ENCODE measurements around the gene GDPD4. TPM values are rescaled to one million over a fixed set of nuclear protein-coding genes. Genes with fewer than 3 reads are reported as not detected.

The GDPD4 gene
- total and polyA plus RNA-seq, 12 donors = not detected

DNA sequence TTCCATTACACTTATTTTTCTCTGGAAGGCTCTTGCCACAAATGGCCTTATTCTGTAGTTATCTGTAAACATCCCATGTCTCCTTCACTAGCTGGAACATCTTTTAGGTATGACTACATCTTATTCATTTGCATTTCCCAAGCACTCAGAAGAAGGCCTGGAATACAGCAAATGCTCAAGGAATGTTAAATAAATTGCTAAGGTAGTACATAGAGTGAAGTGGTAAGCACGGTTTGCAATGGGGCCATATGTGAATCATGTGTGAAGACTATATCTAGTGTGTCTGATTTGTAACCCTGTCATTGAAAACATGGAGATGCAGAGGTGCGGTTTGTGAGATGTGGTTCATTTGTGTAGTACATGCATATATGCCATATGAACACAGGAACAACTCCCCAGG is 33.5 kb downstream of the GDPD4 start:
- Histone ChIP-seq H3K9me3 (peaks cover 0 to 15% (median 3%) of the 10 kb centered on the region in 11 donors), H3K4me3 (no peak overlapping the region), H3K36me3 (no peaks in the 10 kb centered on the region), H3K27me3 (peaks cover 0 to 5% (median 0%) of the 10 kb centered on the region in 7 donors), H3K4me1 (no peaks in the 10 kb centered on the region), H3K27ac (no peak overlapping the region)
- intact Hi-C loops (cut with DNase I) = no loop called here
- no peak for DNase-seq
- 92 to 96% methylated on average over 2 of the region's 2 CpGs for WGBS, 2 donors
- no peak for ATAC-seq
- TF ChIP-seq, protein P1, sequence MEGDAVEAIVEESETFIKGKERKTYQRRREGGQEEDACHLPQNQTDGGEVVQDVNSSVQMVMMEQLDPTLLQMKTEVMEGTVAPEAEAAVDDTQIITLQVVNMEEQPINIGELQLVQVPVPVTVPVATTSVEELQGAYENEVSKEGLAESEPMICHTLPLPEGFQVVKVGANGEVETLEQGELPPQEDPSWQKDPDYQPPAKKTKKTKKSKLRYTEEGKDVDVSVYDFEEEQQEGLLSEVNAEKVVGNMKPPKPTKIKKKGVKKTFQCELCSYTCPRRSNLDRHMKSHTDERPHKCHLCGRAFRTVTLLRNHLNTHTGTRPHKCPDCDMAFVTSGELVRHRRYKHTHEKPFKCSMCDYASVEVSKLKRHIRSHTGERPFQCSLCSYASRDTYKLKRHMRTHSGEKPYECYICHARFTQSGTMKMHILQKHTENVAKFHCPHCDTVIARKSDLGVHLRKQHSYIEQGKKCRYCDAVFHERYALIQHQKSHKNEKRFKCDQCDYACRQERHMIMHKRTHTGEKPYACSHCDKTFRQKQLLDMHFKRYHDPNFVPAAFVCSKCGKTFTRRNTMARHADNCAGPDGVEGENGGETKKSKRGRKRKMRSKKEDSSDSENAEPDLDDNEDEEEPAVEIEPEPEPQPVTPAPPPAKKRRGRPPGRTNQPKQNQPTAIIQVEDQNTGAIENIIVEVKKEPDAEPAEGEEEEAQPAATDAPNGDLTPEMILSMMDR (IDR thresholded peaks at IDR 0.05) = no peak

DNA sequence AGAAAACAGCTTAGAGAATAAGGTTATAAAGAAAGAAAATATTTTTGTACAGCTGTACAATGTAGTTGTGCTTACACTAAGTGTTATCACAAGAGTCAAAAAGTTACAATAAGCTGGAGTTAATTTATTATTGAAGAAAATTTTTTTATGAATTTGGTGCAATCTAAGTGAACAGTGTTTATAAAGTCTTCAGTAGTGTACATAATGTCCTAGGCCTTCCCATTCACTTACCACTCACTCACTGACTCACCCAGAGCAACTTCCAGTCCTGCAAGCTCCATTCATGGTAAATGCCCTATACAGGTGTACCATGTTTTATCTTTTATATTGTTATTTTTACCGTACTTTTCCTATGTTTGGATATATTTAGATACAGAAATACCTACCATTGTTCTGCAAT is 34.7 kb downstream of the GDPD4 start:
- Histone ChIP-seq H3K9me3 (peaks cover 0 to 27% (median 12%) of the 10 kb centered on the region in 11 donors), H3K4me3 (no peak overlapping the region), H3K36me3 (no peaks in the 10 kb centered on the region), H3K27ac (no peak overlapping the region), H3K4me1 (no peaks in the 10 kb centered on the region), H3K27me3 (peaks cover 0 to 5% (median 0%) of the 10 kb centered on the region in 7 donors)
- DNase-seq (no peak), ATAC-seq (no peak)
- intact Hi-C loops (cut with DNase I) = no loop called here
- TF ChIP-seq, protein P1 (IDR thresholded peaks at IDR 0.05) = no peak
- WGBS, 2 donors = 71 to 79% methylated on average over 1 of the region's 1 CpG

DNA sequence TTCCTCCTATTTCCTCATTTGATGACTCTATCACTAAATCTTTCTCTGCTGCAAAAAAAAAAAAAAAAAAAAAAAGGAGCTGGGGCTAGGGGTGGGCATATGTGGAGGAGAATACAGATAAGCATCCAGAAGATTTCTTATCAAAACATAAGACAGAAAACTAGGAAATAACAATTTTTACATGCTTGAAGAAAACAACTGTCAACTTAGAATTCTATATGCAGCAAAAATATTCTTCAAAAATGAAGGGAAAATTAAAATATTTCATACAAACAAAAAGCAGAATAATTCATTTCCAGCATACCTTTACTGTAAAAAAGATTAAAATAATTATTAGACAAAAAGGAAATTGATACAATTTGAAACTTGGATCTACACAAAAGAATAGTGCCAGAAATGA is 38.7 kb downstream of the GDPD4 start:
- Histone ChIP-seq H3K27me3 (peaks cover 0 to 6% (median 0%) of the 10 kb centered on the region in 7 donors), H3K9me3 (peaks cover 0 to 34% (median 12%) of the 10 kb centered on the region in 11 donors), H3K4me3 (no peak overlapping the region), H3K36me3 (no peaks in the 10 kb centered on the region), H3K27ac (no peak overlapping the region), H3K4me1 (no peaks in the 10 kb centered on the region)
- intact Hi-C loops (cut with DNase I) = no loop called here
- no peak for DNase-seq
- TF ChIP-seq, protein P1 (IDR thresholded peaks at IDR 0.05) = no peak
- ATAC-seq = no peak

DNA sequence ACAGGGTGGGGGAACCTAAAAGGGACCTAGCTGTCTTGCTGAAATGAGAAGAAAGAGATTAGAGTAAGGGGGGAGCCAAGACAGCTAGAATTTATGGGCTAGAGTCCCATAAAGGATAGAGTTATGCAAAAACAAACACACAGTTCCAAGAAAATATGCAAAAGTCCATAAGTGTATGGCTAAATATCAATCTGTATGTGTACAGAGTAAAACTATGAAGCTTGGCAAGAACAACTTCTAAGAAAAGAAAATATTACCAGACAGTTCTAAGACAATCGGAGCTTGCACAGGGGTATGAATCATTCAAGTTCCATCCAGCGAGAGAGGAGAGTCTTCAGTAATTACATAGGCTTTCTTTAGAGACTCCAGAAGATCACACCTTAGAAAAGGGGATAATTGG is 41.8 kb downstream of the GDPD4 start:
- H3K9me3 ChIP-seq = peaks cover 0 to 34% (median 12%) of the 10 kb centered on the region in 11 donors
- H3K27me3 ChIP-seq = peaks cover 0 to 6% (median 0%) of the 10 kb centered on the region in 7 donors
- no peaks in the 10 kb centered on the region for H3K4me1 ChIP-seq
- TF ChIP-seq, protein P1 (IDR thresholded peaks at IDR 0.05) = no peak
- DNase-seq (no peak), ATAC-seq (no peak)
- 76% methylated on average over 2 of the region's 2 CpGs for whole genome bisulfite sequencing, 2 donors
- H3K4me3 ChIP-seq = no peak overlapping the region
- no peaks in the 10 kb centered on the region for H3K36me3 ChIP-seq
- no peak overlapping the region for H3K27ac ChIP-seq
- intact Hi-C loops (cut with DNase I) = no loop called here
